TTC549 (cell line): ENCODE data around the gene GSPT2.
"Not testable (repeated sequence)": the region's sequence is repeated elsewhere in the genome, so short reads cannot be mapped to it uniquely, and the experiment has no call there.

Experiments used
- FAIRE-seq: peaks from 2 replicates; lab custom pipeline; 2012; peaks lifted over from hg19 to GRCh38; lab: Jason Lieb, UNC

GSPT2 gene

GRCh38 chrX:51743179-51743957 is at the start of gene GSPT2:
TSS of gene GSPT2 (plus strand) at chrX:51743442. CDS start at chrX:51743627, 185 bp downstream.
- no peak for FAIRE-seq

DNA sequence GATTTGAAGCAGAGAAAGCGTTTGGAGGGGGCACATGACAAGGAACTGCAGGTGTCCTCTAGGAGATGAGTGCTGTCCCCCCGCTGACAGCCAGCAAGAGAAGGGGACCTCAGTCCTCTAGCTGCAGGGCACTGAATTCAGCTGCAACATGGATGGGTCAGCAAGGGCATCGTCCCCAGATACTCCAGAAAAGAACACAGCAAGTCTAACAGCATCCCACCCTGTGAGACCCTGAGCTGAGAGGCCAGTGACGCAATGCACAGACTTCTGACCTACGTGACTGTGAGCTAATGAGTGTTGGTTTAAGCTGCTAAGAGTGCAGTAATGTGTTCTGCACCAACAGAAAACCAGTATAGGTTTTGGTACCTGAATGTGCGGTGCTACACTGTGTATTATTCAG is 49.0 kb upstream of the GSPT2 start:
- FAIRE-seq, result no peak

GRCh38 chrX:51697397-51697796 is 45.8 kb upstream of the GSPT2 start:
- no peak for FAIRE-seq

DNA sequence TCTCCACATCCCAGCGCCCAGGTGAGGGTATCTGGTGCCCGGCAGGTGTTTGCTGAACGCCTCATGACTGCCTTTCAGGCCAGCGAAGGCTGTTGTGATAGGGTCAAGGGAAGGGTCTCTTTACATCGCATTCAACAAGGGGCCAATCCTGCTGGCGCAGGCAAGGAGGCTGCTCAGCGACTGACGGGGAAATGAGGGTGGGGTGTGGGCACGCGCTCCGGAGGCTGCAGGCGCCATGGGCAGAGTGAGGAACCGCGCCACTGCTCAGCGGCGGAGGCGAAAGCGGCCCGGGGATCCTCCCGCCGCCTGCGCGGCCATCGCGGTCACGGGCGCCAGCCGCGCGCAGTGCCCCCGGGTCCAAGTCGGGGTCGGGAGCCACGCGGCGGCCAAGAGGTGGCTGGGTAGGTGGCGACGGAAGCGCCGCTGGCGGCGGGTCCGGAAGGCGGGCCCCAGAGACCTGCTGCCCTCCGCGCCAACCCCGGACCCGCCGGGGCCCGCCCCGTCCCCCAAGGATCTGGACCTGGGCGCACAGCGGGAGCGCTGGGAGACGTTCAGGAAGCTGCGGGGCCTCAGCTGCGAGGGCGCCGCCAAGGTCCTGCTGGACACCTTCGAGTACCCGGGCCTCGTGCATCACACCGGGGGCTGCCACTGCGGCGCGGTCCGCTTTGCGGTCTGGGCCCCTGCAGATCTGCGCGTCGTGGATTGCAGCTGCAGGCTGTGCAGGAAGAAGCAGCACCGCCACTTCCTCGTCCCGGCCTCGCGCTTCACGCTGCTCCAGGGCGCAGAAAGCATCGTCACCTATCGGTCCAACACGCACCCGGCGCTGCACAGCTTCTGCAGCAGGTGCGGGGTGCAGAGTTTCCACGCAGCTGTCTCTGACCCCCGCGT is 32.7 kb upstream of the GSPT2 start, which contains the start of gene CENPVL1:
CENPVL1 (plus strand) TSS at position 236 of the 888 bp plus-strand sequence; CDS start at position 236, 0 bp downstream.
- not testable (repeated sequence) for FAIRE-seq

- FAIRE-seq, result not testable (repeated sequence)
Observed at GRCh38 chrX:51712943-51713647, 30.1 kb upstream of the GSPT2 start.

GRCh38 chrX:51728202-51728601 is 15.0 kb upstream of the GSPT2 start:
- no peak for FAIRE-seq

DNA sequence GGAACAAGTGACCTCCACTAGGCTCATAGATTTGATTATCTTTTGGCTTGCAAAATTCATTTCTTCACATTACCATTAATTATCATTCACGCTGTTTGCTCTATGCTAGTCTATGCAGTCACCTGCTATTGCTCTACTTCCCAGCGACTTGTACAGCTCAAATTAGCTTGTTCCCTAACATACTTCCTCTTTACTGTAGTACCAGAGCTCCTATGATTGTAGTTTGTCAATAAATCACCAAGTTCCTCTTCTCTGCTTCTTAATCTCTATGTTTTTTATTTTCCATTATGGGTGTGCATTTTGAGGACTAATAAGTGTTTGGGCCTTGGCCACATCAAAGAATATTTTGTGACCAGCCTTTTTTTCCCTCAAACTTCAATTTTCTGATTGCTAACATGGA is 6.2 kb upstream of the GSPT2 start:
- no peak for FAIRE-seq

DNA sequence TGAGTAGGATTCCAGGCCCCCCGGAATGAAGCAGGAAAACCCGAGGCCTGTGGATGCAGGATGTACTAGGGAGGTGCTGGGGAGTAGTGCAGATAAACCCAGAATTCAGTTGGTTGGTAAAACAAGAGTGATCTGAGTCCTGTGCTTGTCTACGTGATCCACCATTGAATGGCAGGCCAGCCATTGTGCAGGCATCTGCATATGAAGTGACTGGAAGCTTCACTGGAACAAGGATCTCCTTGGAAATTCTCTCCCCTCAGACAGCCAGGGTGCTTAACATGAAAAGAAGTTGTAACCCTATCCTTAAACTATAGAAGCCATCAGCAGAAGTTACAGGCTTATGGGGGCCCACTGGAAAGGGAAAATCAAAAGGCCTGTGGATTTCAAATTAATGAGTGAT is 656 bp upstream of the GSPT2 start:
- FAIRE-seq, result no peak

DNA sequence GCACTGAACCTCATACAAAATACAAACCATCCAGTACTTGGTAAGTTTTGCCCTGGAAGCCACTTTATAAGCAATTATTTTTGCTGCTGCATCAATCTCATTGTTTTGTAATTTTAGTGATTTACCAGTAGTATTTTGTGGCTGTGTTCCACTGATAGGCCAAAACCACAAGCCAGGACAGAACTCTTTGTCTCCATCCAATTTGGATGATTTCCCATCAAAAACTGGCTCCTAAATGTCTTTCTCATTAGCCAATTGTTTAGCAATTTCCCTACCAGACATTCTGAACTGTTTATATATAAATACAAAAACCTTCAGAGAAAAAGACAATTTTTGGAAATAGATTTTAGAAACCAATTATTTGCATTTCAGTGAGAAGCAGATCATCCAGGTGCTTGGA is 4.4 kb downstream of the GSPT2 start:
- FAIRE-seq, result no peak

DNA sequence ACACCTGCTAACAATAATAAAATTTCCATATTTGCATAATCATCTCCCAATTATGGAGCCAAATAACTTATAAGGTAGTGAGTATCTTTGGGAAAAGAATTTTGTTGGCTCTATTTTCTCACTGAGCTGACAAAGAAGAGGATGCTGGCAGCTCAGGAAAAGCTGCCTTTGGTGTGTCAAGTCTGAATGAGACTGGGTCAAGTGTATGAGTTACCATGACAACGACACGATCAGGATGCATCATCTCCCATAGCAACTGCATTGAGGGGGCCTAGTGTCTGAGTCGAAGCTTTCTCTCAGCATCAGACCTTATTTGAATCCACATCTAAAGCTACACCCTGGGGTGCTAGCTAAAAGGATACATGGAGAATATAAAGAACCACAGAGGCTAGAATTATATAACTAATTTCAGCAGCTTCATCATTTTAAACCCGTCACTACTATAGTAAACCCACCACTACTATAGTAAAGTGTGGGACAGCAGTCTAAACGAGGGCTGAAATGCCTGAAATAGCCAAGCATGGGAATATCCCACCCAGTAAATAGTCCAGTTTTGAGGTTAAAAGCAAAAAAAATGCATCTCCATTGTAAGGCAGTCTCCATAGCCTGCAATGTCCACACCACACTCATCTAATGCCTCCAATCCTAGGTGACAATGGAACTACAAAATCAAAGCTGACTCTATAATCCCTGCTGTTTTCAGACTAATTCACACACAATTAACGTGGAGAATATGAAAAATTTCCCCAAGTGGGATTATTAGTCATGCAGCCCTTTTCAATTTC is 16.0 kb downstream of the GSPT2 start:
- no peak for FAIRE-seq

GRCh38 chrX:51760657-51761056 is 17.4 kb downstream of the GSPT2 start:
- no peak for FAIRE-seq

DNA sequence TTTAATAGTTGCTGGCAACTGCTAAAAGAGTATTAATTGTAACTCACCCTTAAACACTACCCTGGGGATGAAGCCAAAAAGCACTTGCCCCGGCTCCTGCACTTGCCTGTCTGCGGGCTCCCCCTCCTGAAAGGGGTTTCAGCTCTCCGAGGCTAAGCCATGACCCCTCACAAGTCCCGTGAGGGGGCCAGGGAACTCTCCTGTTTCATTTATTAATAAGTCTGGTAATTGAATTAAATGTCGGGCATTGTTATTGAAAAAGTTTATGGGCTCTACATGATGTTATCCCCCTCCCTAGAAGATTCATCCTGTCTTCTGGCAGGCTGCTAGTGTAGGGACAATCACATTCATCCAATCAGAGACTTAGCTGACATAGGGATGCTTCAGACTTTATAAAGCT is 23.3 kb downstream of the GSPT2 start:
- no peak for FAIRE-seq

DNA sequence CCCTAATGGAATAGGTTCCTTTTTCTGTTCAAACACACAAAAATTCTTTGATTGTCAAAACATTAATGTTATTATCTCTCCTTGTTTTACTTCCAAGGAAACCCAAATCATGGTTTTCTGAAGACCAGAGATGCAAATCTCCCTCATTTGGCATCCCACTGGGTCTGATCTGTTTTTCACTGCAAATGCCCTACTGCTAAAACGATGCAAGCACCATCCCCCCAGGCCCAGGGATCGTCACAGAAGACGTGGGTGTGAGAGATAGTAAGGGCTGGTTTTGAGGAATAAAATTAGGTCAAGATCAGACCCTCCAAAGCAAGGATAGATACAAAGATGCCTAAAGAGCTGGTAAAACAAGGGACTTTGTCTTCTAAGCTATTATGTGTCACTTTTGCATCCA is 33.6 kb downstream of the GSPT2 start:
- FAIRE-seq, result no peak

GRCh38 chrX:51779306-51779705 is 36.1 kb downstream of the GSPT2 start:
- FAIRE-seq, result no peak

DNA sequence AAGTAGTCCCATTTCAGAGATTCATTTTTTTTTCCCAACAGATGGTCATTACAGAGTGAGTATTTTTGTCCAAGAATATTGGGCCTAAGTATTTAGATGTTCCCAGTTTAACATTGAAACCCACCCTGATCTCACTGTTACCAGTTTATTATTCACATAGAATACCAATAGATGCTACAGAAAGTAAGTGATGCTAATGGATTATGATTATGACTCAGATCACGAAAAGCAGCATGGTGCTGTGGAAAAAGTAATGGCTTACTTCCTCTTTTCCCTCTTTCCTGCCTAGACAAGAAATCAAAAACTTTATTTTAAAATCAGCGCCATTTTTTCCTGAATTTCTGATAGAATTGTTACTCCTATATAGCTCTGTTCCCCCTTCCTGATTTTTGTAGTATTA is 51.9 kb downstream of the GSPT2 start:
- no peak for FAIRE-seq
